ENCODE measurements around the gene GPX2.

DNA sequence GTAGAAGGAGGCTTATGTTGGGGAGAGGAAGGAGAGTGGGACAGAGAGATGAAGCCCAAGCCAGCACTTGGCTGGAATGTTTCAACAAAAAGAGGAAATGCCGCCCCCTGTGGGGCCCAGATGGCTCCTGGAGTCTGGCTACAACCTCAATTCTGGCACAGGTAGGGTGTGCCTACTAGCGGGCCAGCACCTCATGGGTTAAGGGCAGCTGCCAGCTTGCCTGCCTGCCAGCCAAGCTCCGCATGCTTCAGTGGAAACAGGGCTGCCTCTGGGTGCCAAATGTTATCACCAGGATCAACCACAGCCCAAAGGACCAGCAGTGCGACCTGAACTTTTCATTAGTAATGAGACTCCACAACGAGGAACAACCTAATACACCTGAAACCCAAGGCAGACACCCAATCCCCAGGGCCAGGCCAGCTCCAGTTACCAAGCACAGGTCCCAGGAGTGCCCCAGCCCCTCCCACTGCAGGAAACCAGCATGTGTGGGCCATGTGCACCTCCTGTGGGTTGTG, 18.3 kb upstream of the GPX2 start:
- TF ChIP-seq POLR2AphosphoS5 (IDR thresholded peaks at IDR 0.05; ENCODE audit: low read depth, low read length) = no peak
- no peak for TF ChIP-seq POLR2A (IDR thresholded peaks at IDR 0.05; ENCODE audit: low read depth, low read length)

All from GM12892 (cell line).